Lower leg skin (tissue), 4 donors: ENCODE measurements around the gene DTD1. TPM values are rescaled to one million over a fixed set of nuclear protein-coding genes. Genes with fewer than 3 reads are reported as not detected.

Source experiments
- DNase-seq, 2 donors: peaks; one replicate each; pipeline ENCODE4 v3.0.0-alpha.2; 2019; ENCODE audit warnings: low spot score in 2 of 2
- H3K4me3 ChIP-seq: fragments of 200-600 bp; sonication (generic); 2 replicates; pipeline ENCODE4 v1.5.1; 2017; ENCODE audit warnings: mild to moderate bottlenecking, low read depth; ENCODE audit not compliant: poor library complexity, severe bottlenecking
- CTCF ChIP-seq, 3 donors: fragments of 450-650 bp; IDR thresholded peaks; one replicate each; pipeline ENCODE4 v1.5.1; 2016; ENCODE audit warnings: antibody characterized with exemption in 3 of 3, mild to moderate bottlenecking in 3 of 3, moderate library complexity in 2 of 3
- POLR2A ChIP-seq, 2 donors: fragments of 450-650 bp; IDR thresholded peaks; one replicate each; pipeline ENCODE4 v1.6.1; 2016 to 2017; ENCODE audit warnings: antibody characterized with exemption in 2 of 2, mild to moderate bottlenecking in 1 of 2, moderate library complexity in 1 of 2
- WGBS, 2 donors: methylation state at CpG; one replicate each; pipeline ENCODE4 v1.1.5; 2018; 5-methylcytosine and 5-hydroxymethylcytosine counted together
- intact Hi-C: fragments of 100-400 bp; cut with DNase I; formaldehyde crosslinking; loops from one replicate; pipeline ENCODE4 v1.15.0; 2023; ENCODE audit warnings: low total_unique reads
- total RNA-seq, 4 donors: library from RNA; depleted of rRNA; stranded (reverse); fragments of >200 nt; gene quantifications; one replicate each; pipeline ENCODE4 v1.1.0, GENCODE V29; 2016

DTD1 gene
- total RNA-seq, 4 donors from 2014 or later: 21.7 to 41.8 (median 39.8) TPM

GRCh38 chr20:18685406-18685805 lies 97.6 kb downstream of the DTD1 start:
- no peak for TF ChIP-seq CTCF (IDR thresholded peaks at IDR 0.05)
- no peak for TF ChIP-seq POLR2A (IDR thresholded peaks at IDR 0.05)
- H3K4me3 ChIP-seq: no peak overlapping the region
- DNase-seq: no peak
- intact Hi-C loops: no loop called here
- 89 to 93% methylated on average over 5 of the region's 5 CpGs for WGBS, 2 donors

- H3K4me3 ChIP-seq: no peak overlapping the region
- WGBS, 2 donors: 90 to 93% methylated on average over 1 of the region's 1 CpG
- TF ChIP-seq POLR2A (IDR thresholded peaks at IDR 0.05) (no peak), CTCF (IDR thresholded peaks at IDR 0.05) (no peak)
- intact Hi-C loops: no loop called here
- DNase-seq: no peak
Observed at GRCh38 chr20:18686696-18687095, 98.8 kb downstream of the DTD1 start.

- TF ChIP-seq POLR2A (IDR thresholded peaks at IDR 0.05) (no peak), CTCF (IDR thresholded peaks at IDR 0.05) (no peak)
- DNase-seq: no peak
- 75 to 77% methylated on average over 3 of the region's 3 CpGs for WGBS, 2 donors
- intact Hi-C loops: no loop called here
- H3K4me3 ChIP-seq: no peak overlapping the region
Observed at GRCh38 chr20:18688676-18689075, 100.8 kb downstream of the DTD1 start.

- TF ChIP-seq POLR2A (IDR thresholded peaks at IDR 0.05): no peak
- TF ChIP-seq CTCF (IDR thresholded peaks at IDR 0.05): no peak
- WGBS, 2 donors: 95 to 100% methylated on average over 1 of the region's 1 CpG
- no peak overlapping the region for H3K4me3 ChIP-seq
- no peak for DNase-seq
- intact Hi-C loops: no loop called here
Observed at GRCh38 chr20:18689557-18689956, 101.7 kb downstream of the DTD1 start.

- TF ChIP-seq CTCF (IDR thresholded peaks at IDR 0.05) (no peak), POLR2A (IDR thresholded peaks at IDR 0.05) (no peak)
- intact Hi-C loops: no loop called here
- DNase-seq: no peak
- no peak overlapping the region for H3K4me3 ChIP-seq
- 20 to 37% methylated on average over 1 of the region's 1 CpG for WGBS, 2 donors
Observed at GRCh38 chr20:18692447-18692846, 104.6 kb downstream of the DTD1 start.

- no peak for DNase-seq
- TF ChIP-seq CTCF (IDR thresholded peaks at IDR 0.05): no peak
- H3K4me3 ChIP-seq: no peak overlapping the region
- intact Hi-C loops: no loop called here
- 92 to 96% methylated on average over 6 of the region's 6 CpGs for WGBS, 2 donors
Observed at GRCh38 chr20:18694071-18694470, 106.2 kb downstream of the DTD1 start.
